K562 (cell line): ENCODE measurements around the gene PSPH. TPM values are rescaled to one million over a fixed set of nuclear protein-coding genes. Genes with fewer than 3 reads are reported as not detected.

ENCODE experiments used
- ATAC-seq: fragments of 200-7000 bp; cut with Tn5 transposase; 3 replicates; pipeline ENCODE4 v1.9.1; 2020; ENCODE audit warnings: moderate library complexity
- BruUV-seq: library from RNA; stranded (reverse); fragments of 400-500 nt; replicated peaks from 2 replicates; lab custom pipeline; 2021; lab: Mats Ljungman, UMichigan
- CTCF ChIA-PET: fragments of 300-600 bp; formaldehyde crosslinking; extraction: SDS; loops from one replicate; lab custom pipeline; 2021; ENCODE audit warnings: low intra/inter-chr PET ratio; lab: Yijun Ruan, JAX
- POLR2A ChIA-PET: fragments of 300-600, 350-650 bp; sonication (Branson Sonifier 250); formaldehyde crosslinking; extraction: SDS; loops from one replicate; lab custom pipeline; 2021; ENCODE audit warnings: antibody characterized with exemption, inconsistent platforms; lab: Yijun Ruan, JAX
- DNase-seq, 4 experiments: peaks; one replicate each; pipeline versions ENCODE4 v3.0.0 to v3.0.0-alpha.2; 2011 to 2018; ENCODE audit warnings: low spot score in 3 of 4, mixed read lengths in 3 of 4; ENCODE audit errors: extremely low read depth in 1 of 4
- FAIRE-seq: peaks from 2 replicates; lab custom pipeline; 2011; peaks lifted over from hg19 to GRCh38; lab: Jason Lieb, UNC
- H2AFZ ChIP-seq: 2 replicates; pipeline ENCODE4 v1.6.0; 2011; ENCODE audit warnings: low read depth, low read length, control low read depth, inconsistent platforms
- H3K27ac ChIP-seq: fragments of 200-600 bp; 3 replicates; pipeline ENCODE4 v1.8.0; 2011; ENCODE audit warnings: low read depth, mild to moderate bottlenecking, control low read depth, inconsistent platforms, low read length, moderate library complexity, mixed read lengths; ENCODE audit errors: extremely low read depth
- H3K27me3 ChIP-seq, 2 experiments: fragments of 300-600 bp in 1 of 2; 2 replicates in 1 of 2; 3 replicates in 1 of 2; pipeline versions ENCODE4 v1.6.0 to v1.8.0; 2011; ENCODE audit warnings: inconsistent platforms in 2 of 2, low read length in 2 of 2, mild to moderate bottlenecking in 1 of 2, mixed read lengths in 1 of 2, moderate library complexity in 1 of 2; ENCODE audit not compliant: control insufficient read depth in 2 of 2, insufficient read depth in 2 of 2
- H3K36me3 ChIP-seq: fragments of 300-600 bp; 3 replicates; pipeline ENCODE4 v1.8.0; 2011; ENCODE audit warnings: mild to moderate bottlenecking, low read length, inconsistent platforms; ENCODE audit not compliant: control insufficient read depth, insufficient read depth
- H3K4me1 ChIP-seq, 2 experiments: fragments of 200-600 bp in 1 of 2; replicated peaks in 1 of 2; 2 replicates in 1 of 2; 3 replicates in 1 of 2; pipeline versions ENCODE4 v1.5.1 to v1.8.0; 2011; ENCODE audit warnings: inconsistent platforms in 2 of 2, low read length in 2 of 2, mild to moderate bottlenecking in 1 of 2, mixed read lengths in 1 of 2, moderate library complexity in 1 of 2; ENCODE audit not compliant: control insufficient read depth in 2 of 2, insufficient read depth in 2 of 2
- H3K4me2 ChIP-seq: 2 replicates; pipeline ENCODE4 v1.6.1; 2011; ENCODE audit warnings: low read length, control low read depth, inconsistent platforms, mixed read lengths; ENCODE audit not compliant: insufficient read depth
- H3K4me3 ChIP-seq: fragments of 200-600 bp; sonication (generic), shearing (Covaris generic); 2 replicates; pipeline ENCODE4 v1.5.1; 2016; ENCODE audit warnings: control low read depth, inconsistent platforms
- H3K79me2 ChIP-seq: fragments of 200-600 bp; 3 replicates; pipeline ENCODE4 v1.8.0; 2011; ENCODE audit warnings: low read length, inconsistent platforms; ENCODE audit not compliant: control insufficient read depth, insufficient read depth
- H3K9ac ChIP-seq, 2 experiments: 2 replicates each; pipeline versions ENCODE4 v1.6.0 to v1.6.1; 2011; ENCODE audit warnings: low read depth in 2 of 2, low read length in 2 of 2, control low read depth in 1 of 2, inconsistent platforms in 1 of 2, mild to moderate bottlenecking in 1 of 2, mixed read lengths in 1 of 2; ENCODE audit not compliant: insufficient read depth in 1 of 2
- H3K9me1 ChIP-seq: one replicate; pipeline ENCODE4 v1.6.0; 2011; ENCODE audit warnings: inconsistent platforms, mild to moderate bottlenecking, low read length, moderate library complexity; ENCODE audit not compliant: control insufficient read depth, insufficient read depth
- H3K9me3 ChIP-seq: replicated peaks from 2 replicates; pipeline ENCODE4 v1.5.1; 2011; ENCODE audit warnings: low read depth, low read length, inconsistent platforms; ENCODE audit not compliant: control insufficient read depth, insufficient read depth
- H4K20me1 ChIP-seq: replicated peaks from 2 replicates; pipeline ENCODE4 v1.6.1; 2011; ENCODE audit warnings: low read length, inconsistent platforms, mixed read lengths; ENCODE audit not compliant: control insufficient read depth, insufficient read depth
- ARHGAP35 ChIP-seq: fragments of 450-650 bp; IDR thresholded peaks from 2 replicates; pipeline ENCODE4 v1.6.1; 2018; ENCODE audit not compliant: partially characterized antibody
- BRD9 ChIP-seq: fragments of 450-650 bp; IDR thresholded peaks from 2 replicates; pipeline ENCODE4 v1.6.1; 2018; ENCODE audit warnings: low read depth; ENCODE audit not compliant: partially characterized antibody
- GABPA ChIP-seq: fragments of 200-800 bp; sonication (Bioruptor generic); conservative IDR thresholded peaks from 2 replicates; pipeline ENCODE4 v1.6.1; 2016; ENCODE audit warnings: low read depth, missing genetic modification characterization, missing compliant biosample characterization
- NFE2 ChIP-seq: IDR thresholded peaks from 2 replicates; pipeline ENCODE4 v1.6.1; 2014; ENCODE audit warnings: antibody characterized with exemption, low read depth
- POLR2G ChIP-seq: fragments of 200-400 bp; formaldehyde crosslinking; IDR thresholded peaks from 2 replicates; pipeline ENCODE4 v1.6.1; 2017; ENCODE audit warnings: low read depth, mild to moderate bottlenecking, antibody characterized with exemption, low read length, moderate library complexity
- RBM22 ChIP-seq: fragments of 200-400 bp; formaldehyde crosslinking; IDR thresholded peaks from 2 replicates; pipeline ENCODE4 v1.6.1; 2018; ENCODE audit warnings: low read length, low read depth; ENCODE audit not compliant: poor library complexity, severe bottlenecking
- SRSF3 ChIP-seq: fragments of 200-400 bp; formaldehyde crosslinking; IDR thresholded peaks from 2 replicates; pipeline ENCODE4 v1.6.1; 2016; ENCODE audit warnings: mild to moderate bottlenecking, low read length, moderate library complexity; ENCODE audit not compliant: insufficient read depth
- ZNF239 ChIP-seq: fragments of 250-450 bp; sonication (Bioruptor Pico); IDR thresholded peaks from 2 replicates; pipeline ENCODE4 v1.4.0; 2020; ENCODE audit warnings: mild to moderate bottlenecking
- ZNF282 ChIP-seq: sonication (generic); formaldehyde crosslinking; IDR thresholded peaks from 2 replicates; pipeline ENCODE4 v1.8.1; 2023; ENCODE audit warnings: missing genetic modification reagents
- ZNF780A ChIP-seq: fragments of 250-450 bp; sonication (Bioruptor Pico); IDR thresholded peaks from 2 replicates; pipeline ENCODE4 v1.5.0; 2021; ENCODE audit warnings: mild to moderate bottlenecking
- WGBS: fragments of 100-300 bp; shearing (Covaris generic); methylation state at CpG from one replicate; pipeline ENCODE4 v1.1.6; 2016; ENCODE audit warnings: low coverage, mixed read lengths; ENCODE audit not compliant: insufficient coverage; ENCODE audit errors: missing lambda C conversion rate; 5-methylcytosine and 5-hydroxymethylcytosine counted together
- in situ Hi-C: fragments of 300-500 bp; cut with MboI; formaldehyde crosslinking; loops from 4 replicates; pipeline ENCODE4 v1.15.0; 2018; ENCODE audit warnings: inconsistent platforms, mixed read lengths
- intact Hi-C: fragments of 100-400 bp; cut with micrococcal nuclease; formaldehyde crosslinking; loops from 2 replicates; pipeline ENCODE4 v1.14.2; 2022
- polyA plus RNA-seq, 8 experiments: library from polyadenylated mRNA; depleted of rRNA in 4 of 8; stranded (reverse) in 5 of 8; unstranded in 3 of 8; fragments of >200 nt; fragmentation: Nextera tagmentation in 2 of 8; fragmentation: Illumina TruSeq in 1 of 8; extraction: Ambion mirVana in 2 of 8; extraction: Trizol in 1 of 8; gene quantifications; 2 replicates each; pipeline versions ENCODE4 v1.2.1 to v1.2.3, GENCODE V29; 2011 to 2014; ENCODE audit warnings: inconsistent platforms in 1 of 8, missing spikeins in 1 of 8
- total RNA-seq, 7 experiments: library from RNA; depleted of rRNA in 6 of 7; stranded (reverse); fragments of >200 nt in 6 of 7; fragmentation: Illumina TruSeq in 2 of 7; extraction: Trizol in 2 of 7; gene quantifications; 2 replicates each; pipeline versions ENCODE4 v1.2.1 to v1.2.3, GENCODE V29; 2011 to 2021; ENCODE audit warnings: low replicate concordance in 1 of 7
- TF ChIP-seq, protein P1 (sequence below), 2 experiments: fragments of 450-650 bp in 1 of 2; sonication (generic) in 1 of 2; formaldehyde crosslinking; conservative IDR thresholded peaks; 2 replicates each; pipeline versions ENCODE4 v1.4.0 to v1.8.1; 2020 to 2022; ENCODE audit warnings: mild to moderate bottlenecking in 1 of 2, missing genetic modification reagents in 1 of 2
- TF ChIP-seq, protein P2 (sequence below), 2 experiments: fragments of 150-350 bp in 1 of 2; IDR thresholded peaks; 2 replicates each; pipeline ENCODE4 v1.6.1; 2012 to 2016; ENCODE audit warnings: low read depth in 2 of 2, low read length in 2 of 2, mild to moderate bottlenecking in 1 of 2, moderate library complexity in 1 of 2
- TF ChIP-seq, protein P3 (sequence below): fragments of 250-450 bp; sonication (Bioruptor Pico); IDR thresholded peaks from 2 replicates; pipeline ENCODE4 v1.6.1; 2021; ENCODE audit warnings: mild to moderate bottlenecking

Gene PSPH
- total and polyA plus RNA-seq, 9 of the 15 experiments (the other 6 are each of a cell fraction or from before 2014, with no cell fraction given), result 6.3 to 46.8 (median 20.2) TPM

GRCh38 chr7:56091591-56091990 lies 40.3 kb upstream of the PSPH start (continued):
- TF ChIP-seq, protein P1, sequence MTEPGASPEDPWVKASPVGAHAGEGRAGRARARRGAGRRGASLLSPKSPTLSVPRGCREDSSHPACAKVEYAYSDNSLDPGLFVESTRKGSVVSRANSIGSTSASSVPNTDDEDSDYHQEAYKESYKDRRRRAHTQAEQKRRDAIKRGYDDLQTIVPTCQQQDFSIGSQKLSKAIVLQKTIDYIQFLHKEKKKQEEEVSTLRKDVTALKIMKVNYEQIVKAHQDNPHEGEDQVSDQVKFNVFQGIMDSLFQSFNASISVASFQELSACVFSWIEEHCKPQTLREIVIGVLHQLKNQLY (CRISPR knock-in tag; conservative IDR thresholded peaks at IDR 0.05), result no peak
- TF ChIP-seq BRD9, result no peak
- TF ChIP-seq ARHGAP35, result no peak
- TF ChIP-seq ZNF282, result no peak
- no peak for TF ChIP-seq NFE2
- TF ChIP-seq ZNF780A, result no peak
- TF ChIP-seq, all 486 proteins: peak for 0

DNA sequence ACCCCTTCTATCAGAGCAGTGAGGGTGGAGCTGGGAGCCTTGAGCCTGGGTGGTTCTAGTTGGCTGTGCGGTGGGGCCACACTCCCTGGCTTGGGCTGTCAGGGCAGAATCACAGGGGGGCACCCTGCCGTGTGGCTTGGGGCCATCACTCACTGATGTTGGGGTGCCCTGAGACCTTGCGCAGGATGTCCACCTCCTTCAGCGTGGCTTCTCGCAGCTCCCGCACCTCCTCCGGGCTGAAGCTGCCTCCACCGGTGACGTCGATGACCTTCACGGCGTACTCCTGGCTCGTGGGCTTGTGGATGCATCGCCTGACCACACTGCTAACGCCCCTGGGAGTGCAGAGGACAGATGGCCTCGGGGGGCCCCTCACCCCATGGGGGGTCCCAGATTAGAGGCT lies 36.2 kb upstream of the PSPH start:
- intact Hi-C loops (no loop called here), in situ Hi-C loops (no loop called here)
- peaks cover 4% of the 10 kb centered on the region; the same call in 1 of the 3 replicates for H3K36me3 ChIP-seq
- no peaks in the 10 kb centered on the region for H3K79me2 ChIP-seq
- TF ChIP-seq POLR2G, result peak; percentile 54
- TF ChIP-seq SRSF3, result no peak
- TF ChIP-seq, protein P2, sequence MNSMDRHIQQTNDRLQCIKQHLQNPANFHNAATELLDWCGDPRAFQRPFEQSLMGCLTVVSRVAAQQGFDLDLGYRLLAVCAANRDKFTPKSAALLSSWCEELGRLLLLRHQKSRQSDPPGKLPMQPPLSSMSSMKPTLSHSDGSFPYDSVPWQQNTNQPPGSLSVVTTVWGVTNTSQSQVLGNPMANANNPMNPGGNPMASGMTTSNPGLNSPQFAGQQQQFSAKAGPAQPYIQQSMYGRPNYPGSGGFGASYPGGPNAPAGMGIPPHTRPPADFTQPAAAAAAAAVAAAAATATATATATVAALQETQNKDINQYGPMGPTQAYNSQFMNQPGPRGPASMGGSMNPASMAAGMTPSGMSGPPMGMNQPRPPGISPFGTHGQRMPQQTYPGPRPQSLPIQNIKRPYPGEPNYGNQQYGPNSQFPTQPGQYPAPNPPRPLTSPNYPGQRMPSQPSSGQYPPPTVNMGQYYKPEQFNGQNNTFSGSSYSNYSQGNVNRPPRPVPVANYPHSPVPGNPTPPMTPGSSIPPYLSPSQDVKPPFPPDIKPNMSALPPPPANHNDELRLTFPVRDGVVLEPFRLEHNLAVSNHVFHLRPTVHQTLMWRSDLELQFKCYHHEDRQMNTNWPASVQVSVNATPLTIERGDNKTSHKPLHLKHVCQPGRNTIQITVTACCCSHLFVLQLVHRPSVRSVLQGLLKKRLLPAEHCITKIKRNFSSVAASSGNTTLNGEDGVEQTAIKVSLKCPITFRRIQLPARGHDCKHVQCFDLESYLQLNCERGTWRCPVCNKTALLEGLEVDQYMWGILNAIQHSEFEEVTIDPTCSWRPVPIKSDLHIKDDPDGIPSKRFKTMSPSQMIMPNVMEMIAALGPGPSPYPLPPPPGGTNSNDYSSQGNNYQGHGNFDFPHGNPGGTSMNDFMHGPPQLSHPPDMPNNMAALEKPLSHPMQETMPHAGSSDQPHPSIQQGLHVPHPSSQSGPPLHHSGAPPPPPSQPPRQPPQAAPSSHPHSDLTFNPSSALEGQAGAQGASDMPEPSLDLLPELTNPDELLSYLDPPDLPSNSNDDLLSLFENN (IDR thresholded peaks at IDR 0.05; ENCODE audit: low read depth in 2 of 2, low read length in 2 of 2), result no peak
- TF ChIP-seq, protein P3, sequence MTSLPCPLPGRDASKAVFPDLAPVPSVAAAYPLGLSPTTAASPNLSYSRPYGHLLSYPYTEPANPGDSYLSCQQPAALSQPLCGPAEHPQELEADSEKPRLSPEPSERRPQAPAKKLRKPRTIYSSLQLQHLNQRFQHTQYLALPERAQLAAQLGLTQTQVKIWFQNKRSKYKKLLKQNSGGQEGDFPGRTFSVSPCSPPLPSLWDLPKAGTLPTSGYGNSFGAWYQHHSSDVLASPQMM (CRISPR knock-in tag), result no peak
- TF ChIP-seq ZNF239 (CRISPR knock-in tag), result no peak
- no peak for TF ChIP-seq RBM22
- no peak for TF ChIP-seq GABPA (tag)
- ChIA-PET POLR2A (interaction anchor here (0.7 kb wide), 1 partner anchor 24 kb away, joined by 3 read pairs; the partner anchor contains the start of gene SUMF2), CTCF (no interaction called here)
- H3K27ac ChIP-seq, result no peak overlapping the region
- FAIRE-seq, result no peak
- BruUV-seq, result no TSS peak
- peaks cover 2% of the 10 kb centered on the region for H3K9me1 ChIP-seq
- H3K9ac ChIP-seq, result peak overlapping the region in 1 of 2 experiments; percentile 28; a peak in 1 of 4 replicates
- no peak overlapping the region for H3K4me2 ChIP-seq
- H4K20me1 ChIP-seq, result no peaks in the 10 kb centered on the region
- H3K4me1 ChIP-seq, result peaks cover 0 to 8% of the 10 kb centered on the region in 2 experiments; a peak in 2 of 5 replicates
- no peak for ATAC-seq
- 82% methylated on average over 11 of the region's 16 CpGs for WGBS
- no peaks in the 10 kb centered on the region for H3K9me3 ChIP-seq
- H3K4me3 ChIP-seq, result no peak overlapping the region
- no peaks in the 10 kb centered on the region for H3K27me3 ChIP-seq
- no peak overlapping the region for H2AFZ ChIP-seq
- no peak for DNase-seq
